HG02852 (cell line): ENCODE results near the gene NECAB2.

Experiments
- ATAC-seq: cut with Tn5 transposase; IDR thresholded peaks from one replicate; pipeline ENCODE4 v1.9.1; 2021; ENCODE audit warnings: mild to moderate bottlenecking, moderate library complexity; ENCODE audit not compliant: unreplicated experiment

The NECAB2 gene

DNA sequence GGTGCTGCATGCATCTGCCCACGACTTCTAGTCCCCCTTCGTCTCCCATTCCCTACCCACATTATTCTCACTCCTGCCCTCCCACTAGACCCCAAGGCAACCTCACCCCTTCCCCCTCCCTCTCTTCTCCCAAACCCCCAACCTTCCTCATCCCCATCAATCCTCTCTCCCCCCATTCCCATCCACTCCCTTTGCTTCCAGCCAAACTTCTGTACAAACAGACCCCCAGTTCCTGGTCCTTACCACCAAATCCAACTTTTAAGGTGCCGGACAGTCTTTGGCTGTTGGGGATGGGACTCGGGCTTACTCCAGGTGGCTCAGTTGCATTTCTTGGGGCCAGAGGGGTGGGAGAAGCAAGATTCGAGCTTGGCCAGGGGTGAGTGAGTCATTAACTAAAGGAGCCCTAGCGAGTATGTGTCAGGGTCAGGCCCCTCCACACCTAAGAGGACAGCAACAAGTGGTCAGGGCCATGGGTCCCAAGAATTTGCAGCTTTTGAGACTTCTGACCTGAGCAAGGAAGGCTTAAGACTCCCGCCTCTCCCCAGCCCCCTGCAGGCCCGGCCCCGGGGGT is 74.3 kb downstream of the NECAB2 start, which contains the start of gene SLC38A8:
SLC38A8 (minus strand) TSS at position 488 of the 571 bp plus-strand sequence. CDS start 638 bp downstream, outside the sequence.
- no peak for ATAC-seq

- ATAC-seq, result no peak
These were observed 74.9 kb downstream of the NECAB2 start for GRCh38 chr16:84042879-84043485.

DNA sequence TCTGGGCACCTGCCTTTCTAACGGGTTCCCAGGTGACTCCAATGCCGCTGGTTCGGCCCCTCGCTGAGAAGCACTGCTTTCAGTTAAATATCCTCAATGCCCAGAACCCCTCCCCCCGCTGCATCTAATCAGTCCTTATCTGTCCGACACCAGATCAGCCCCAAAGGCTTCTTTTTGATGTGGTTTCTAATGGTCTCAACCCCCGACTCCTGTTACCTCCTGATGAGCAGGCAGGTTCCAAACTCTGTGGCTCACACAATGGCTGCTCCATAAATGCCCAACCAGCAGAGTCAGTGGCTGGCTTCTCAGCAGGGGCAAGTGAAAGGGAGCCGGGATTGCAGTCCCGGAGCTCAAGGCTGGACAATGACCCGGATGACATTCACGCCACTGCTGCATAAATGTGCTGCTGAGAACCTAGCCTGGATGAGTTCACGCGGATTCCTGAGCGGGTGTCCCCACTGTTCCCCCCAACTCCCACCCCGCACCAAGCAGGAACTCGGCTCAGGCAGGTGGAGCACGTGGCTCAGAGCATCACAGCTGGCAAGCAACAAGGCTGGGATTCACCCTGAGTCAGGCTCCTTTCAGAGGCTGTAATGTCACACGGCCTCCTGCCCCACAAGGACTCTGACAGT is 75.6 kb downstream of the NECAB2 start:
- ATAC-seq, result no peak

DNA sequence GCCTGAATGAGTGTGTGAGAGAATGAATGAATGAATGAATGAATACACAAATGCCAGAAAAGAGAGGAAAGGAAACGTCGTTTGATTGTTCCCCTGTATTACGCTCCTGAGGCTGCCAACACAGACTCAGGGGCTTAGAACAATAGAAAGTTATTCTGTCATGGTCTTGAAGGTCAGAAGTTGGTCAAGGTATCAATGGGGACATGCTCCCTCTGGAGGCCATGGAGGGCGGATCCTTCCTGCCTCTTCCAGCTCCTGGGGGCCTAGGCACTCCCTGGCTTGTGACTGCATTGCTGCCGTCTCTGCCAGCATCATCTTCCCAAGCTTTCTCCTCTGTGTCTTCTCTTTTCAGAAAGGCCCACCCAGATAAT is 76.1 kb downstream of the NECAB2 start:
- no peak for ATAC-seq

- no peak for ATAC-seq
These were observed 77.2 kb downstream of the NECAB2 start for GRCh38 chr16:84045001-84045817.

DNA sequence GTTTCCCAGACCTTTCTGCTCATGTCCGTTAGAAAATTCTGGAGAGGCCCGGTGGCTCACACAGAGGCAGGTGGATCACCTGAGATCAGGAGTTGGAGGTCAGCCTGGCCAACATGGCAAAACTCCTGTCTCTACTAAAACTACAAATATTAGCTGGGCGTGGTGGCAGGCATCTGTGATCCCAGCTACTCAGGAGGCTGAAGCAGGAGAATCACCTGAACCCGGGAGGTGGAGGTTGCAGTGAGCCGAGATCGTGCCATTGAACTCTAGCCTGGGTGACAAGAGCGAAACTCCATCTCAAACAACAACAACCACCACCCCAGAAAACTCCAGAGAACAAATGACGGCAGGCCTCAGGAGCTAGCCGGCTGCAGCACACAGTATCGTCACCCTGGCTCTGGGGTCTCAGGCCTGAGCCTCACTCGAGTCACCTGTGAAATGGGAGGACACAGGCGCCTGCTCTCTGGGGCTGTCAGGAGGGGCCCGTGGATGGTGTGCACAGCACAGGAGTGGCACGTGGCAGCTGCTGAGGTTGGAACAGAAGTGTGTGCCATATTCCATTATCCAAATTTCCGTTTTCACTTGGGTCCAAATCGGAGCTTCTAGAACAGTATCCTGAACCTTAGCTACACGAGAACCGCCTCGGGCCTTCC is 77.9 kb downstream of the NECAB2 start:
- no peak for ATAC-seq

- no peak for ATAC-seq
These were observed 79.2 kb downstream of the NECAB2 start for GRCh38 chr16:84047206-84047605.

- no peak for ATAC-seq
These were observed 79.6 kb downstream of the NECAB2 start for GRCh38 chr16:84047626-84048025.

DNA sequence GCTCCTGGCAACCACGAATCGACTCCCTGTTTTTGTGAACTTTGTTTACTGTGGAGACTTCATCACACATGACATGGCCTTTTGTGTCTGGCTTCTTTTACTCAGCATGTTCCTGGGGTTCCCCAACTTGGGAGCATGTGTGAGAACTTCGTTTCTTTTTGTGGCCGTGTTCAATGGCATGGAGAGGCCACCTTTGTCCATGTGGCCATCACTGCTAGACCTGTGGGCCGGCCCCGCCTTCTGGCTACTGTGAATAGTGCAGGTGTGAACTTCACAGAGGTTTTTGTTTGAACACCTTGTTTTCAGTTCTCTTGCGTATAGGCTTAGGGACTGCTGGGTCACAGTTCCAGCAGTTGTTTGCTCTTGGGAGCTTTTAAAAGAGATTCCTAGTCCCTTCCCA is 80.2 kb downstream of the NECAB2 start:
- ATAC-seq, result no peak

DNA sequence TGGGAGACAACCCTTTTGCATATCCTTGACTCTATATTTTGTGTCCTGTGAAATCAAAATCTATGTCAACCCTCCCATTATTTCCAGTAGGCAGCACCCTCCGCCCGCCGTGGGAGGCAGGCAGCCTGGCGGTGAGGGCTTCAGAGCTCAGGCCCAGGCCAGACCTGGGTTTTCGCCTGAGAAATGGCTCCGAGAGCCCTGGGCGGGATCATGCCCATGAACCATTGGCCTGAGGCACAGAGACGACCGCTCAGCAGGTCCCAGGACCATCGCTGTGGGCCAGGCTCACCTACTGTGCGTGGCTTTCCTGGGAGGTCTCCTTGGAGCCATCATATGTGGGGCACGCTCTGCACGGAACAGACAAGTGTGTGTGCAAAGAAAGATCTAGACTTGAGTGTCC is 80.8 kb downstream of the NECAB2 start:
- ATAC-seq, result no peak

GRCh38 chr16:84049403-84050060 is 81.5 kb downstream of the NECAB2 start:
- no peak for ATAC-seq

DNA sequence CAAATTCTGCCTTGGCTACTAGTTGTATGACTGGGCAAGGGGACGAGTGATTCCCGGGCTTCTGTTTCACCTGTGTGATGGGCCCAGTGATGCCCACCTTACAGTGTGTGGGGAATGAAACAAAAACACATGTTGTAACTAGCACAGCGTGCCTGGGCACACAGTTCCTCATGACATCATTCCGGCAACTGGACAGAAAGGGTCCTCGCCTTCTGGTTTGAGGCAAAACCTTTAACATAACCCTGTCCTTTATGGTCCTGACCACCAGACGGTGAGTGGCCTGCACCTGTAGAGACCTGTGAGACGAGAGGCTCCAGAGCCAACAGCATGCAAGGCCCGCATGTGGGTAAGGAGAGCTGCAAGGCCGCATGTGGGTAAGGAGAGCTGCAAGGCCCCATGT is 82.3 kb downstream of the NECAB2 start:
- ATAC-seq, result no peak

DNA sequence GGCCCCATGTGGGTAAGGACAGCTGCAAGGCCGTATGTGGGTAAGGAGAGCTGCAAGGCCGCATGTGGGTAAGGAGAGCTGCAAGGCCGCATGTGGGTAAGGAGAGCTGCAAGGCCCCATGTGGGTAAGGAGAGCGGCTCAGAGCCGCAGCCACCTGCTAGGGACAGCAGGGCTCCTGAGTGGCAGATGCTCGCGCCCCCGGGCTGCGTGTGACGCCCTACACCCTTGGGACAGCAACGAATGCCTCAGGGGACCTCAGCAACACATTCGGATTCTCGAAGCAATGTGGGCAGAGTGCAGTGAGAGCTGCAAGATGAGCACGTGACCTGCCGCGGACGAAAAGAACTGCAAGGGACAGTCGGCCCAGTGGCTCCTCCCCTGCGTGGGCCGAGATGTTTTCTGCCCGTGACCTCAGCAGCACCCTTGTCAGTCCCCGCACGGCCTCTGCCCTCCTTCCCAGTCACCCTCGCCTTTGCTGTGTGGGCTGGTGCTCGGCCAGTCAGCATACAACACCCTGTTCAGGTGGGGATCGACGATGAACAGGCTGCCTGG is 84.1 kb downstream of the NECAB2 start:
- ATAC-seq, result no peak
